Endothelial cell of hepatic sinusoid (primary cell): ENCODE data around the gene ELFN1.

Experiments
- in situ Hi-C: cut with HindIII; loops from 2 replicates; pipeline ENCODE4 v1.10.0; 2017; ENCODE audit warnings: low sequenced_read_pairs

Gene ELFN1

DNA sequence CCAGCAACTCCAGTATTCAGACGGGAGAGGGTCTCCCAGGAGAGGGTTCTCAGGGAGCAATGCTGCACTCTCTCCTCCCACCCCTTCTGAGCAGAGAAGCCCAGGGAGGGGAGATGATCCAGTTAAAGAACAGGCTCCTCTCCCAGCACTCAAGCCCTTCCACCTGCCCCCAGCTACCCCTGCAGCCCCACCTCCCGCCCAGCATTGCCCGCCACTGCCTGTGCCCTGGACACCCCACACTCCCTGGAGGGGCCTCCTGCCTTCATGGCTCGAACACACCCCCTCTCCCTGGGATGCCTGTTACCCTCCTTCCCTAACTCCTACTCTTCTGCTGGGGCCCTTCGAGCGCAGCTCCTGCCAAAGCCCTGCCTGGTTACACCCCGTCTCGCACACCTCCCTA, 66.8 kb downstream of the ELFN1 start:
- in situ Hi-C loops: loop anchor here (10.0 kb wide), 1 partner anchor 238 kb away; no protein-coding TSS in a partner anchor

GRCh38 chr7:1737523-1737922, 67.4 kb downstream of the ELFN1 start:
- in situ Hi-C loops: loop anchor here (10.0 kb wide), 1 partner anchor 237 kb away; no protein-coding TSS in a partner anchor

- in situ Hi-C loops: loop anchor here (10.0 kb wide), 1 partner anchor 237 kb away; no protein-coding TSS in a partner anchor
Observed at GRCh38 chr7:1737956-1738355, 67.9 kb downstream of the ELFN1 start.

GRCh38 chr7:1738511-1738910, 68.4 kb downstream of the ELFN1 start:
- in situ Hi-C loops: loop anchor here (10.0 kb wide), 1 partner anchor 236 kb away; no protein-coding TSS in a partner anchor

- in situ Hi-C loops: loop anchor here (10.0 kb wide), 1 partner anchor 236 kb away; no protein-coding TSS in a partner anchor
Observed at GRCh38 chr7:1738956-1739355, 68.9 kb downstream of the ELFN1 start.

GRCh38 chr7:1739593-1739992, 69.5 kb downstream of the ELFN1 start:
- in situ Hi-C loops: loop anchor here (10.0 kb wide), 1 partner anchor 235 kb away; no protein-coding TSS in a partner anchor

GRCh38 chr7:1740214-1740613, 70.1 kb downstream of the ELFN1 start:
- in situ Hi-C loops: no loop called here

DNA sequence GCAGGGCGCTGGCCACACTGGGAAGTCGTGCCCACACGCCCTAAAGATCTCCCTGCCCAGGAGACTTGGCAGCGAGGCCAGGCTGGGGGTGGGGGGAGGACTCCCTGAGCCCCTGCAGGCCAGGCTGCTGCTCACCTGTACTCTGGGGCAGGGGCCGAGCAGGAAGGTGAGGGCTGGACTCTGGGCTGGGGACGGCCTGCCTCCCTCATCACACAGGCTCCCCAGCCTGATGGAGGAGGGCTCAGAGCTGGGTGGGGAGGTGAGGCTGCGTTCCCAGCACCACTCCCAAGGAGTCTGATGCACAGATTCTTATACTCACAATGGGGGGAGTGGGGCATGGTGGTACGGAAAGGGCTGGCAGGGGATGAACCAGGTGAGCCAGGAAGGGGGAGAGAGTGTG, 71.2 kb downstream of the ELFN1 start:
- in situ Hi-C loops: no loop called here

- in situ Hi-C loops: no loop called here
Observed at GRCh38 chr7:1741751-1742554, 71.9 kb downstream of the ELFN1 start.

DNA sequence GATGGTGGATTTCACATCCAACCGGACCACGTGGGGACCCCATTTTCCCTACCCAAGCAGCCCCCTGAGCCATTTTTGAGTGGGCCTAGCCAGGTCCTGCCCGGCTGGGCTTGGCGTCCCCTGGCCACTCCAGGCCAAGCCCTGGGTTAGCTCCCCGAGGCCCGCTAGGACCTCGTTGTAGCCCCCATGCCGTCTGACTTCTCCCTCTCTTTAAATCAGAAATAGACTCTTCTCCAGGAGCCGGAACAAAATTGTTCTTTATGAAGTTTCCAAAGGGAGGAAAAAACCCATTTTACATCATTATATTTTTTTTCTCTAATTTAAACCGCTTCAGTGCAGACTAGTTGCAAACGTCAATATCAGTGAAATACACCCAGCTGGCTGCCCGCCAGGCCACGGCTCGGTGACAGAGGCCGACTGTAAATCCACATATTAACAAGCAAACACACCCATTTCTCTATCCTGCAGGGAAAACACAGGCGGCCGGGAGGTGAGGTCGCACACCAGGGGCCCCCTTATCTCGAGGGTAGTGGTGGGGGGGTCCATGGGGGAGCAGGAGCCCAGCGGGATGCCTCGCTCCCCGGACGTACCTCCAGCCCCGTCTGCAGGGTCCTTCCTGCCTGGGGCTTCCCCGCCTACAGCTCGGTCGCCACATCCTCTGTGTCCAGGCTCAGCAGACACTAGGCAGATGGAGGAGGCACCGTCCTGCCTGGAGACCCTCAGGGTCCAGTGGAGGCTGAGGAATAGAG, 72.7 kb downstream of the ELFN1 start:
- in situ Hi-C loops: no loop called here

DNA sequence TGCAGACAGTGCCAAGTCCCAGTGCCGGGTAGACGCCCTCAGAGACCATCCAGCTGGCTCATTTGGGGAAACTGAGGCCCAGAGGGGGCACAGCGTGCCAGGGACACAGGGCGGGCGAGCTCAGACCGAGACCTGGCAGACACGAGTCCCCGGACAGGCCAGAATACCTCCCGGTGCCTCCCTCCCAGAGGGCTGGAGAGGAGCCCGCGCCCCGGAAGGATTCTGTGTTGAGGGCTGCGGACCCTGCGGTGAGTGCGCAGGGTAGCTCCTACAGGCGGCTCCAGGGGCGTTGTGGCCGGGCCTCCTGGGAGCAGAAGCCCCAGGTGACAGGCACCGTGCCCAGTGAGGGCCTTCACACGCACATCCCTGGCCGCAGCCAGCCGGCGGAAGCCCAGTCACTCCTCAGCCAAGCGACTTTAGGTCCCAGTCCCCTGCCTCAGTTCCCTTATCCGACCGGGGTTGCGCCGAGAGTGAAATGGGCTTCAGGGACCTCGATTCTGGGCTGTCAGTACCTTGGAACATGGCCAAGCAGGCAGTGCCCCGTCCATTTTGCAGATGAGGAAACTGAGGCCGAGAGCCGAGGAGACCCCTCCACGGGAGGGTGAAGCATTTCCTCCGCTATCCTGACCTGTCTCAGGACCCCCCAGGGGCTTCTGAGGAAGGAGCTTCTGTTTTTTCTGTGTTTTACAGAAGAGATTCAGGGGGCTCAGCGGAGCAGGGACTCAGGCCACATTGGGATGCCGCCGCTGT, 73.6 kb downstream of the ELFN1 start:
- in situ Hi-C loops: no loop called here

DNA sequence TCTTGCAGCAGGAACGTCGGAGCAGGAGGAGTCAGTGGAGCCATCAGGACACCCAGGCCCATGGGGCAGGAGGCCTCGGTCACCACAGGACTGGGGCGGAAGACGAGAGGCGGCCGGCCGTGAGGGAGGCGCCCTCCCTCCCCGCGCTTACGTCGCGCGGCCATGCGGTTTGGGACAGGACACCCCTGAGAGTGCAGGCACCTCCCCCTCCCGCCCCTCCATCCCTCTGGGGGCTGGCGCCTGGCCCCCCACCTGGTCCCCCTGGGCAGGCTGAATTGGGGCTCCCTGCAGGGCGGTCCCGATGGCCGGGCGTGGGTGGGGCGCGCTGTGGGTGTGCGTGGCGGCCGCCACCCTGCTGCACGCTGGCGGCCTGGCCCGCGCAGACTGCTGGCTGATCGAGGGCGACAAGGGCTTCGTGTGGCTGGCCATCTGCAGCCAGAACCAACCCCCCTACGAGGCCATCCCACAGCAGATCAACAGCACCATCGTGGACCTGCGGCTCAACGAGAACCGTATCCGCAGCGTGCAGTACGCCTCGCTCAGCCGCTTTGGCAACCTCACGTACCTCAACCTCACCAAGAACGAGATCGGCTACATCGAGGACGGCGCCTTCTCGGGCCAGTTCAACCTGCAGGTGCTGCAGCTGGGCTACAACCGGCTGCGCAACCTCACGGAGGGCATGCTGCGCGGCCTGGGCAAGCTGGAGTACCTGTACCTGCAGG, 74.4 kb downstream of the ELFN1 start:
- in situ Hi-C loops: no loop called here

DNA sequence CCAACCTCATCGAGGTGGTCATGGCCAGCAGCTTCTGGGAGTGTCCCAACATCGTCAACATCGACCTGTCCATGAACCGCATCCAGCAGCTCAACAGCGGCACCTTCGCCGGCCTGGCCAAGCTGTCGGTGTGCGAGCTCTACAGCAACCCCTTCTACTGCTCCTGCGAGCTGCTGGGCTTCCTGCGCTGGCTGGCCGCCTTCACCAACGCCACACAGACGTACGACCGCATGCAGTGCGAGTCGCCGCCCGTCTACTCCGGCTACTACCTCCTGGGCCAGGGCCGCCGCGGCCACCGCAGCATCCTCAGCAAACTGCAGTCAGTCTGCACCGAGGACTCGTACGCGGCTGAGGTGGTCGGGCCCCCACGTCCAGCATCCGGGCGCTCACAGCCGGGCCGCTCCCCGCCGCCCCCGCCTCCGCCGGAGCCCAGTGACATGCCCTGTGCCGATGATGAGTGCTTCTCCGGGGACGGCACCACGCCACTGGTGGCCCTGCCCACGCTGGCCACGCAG, 75.0 kb downstream of the ELFN1 start:
- in situ Hi-C loops: no loop called here

- in situ Hi-C loops: no loop called here
Observed at GRCh38 chr7:1745576-1746490, 75.8 kb downstream of the ELFN1 start.

DNA sequence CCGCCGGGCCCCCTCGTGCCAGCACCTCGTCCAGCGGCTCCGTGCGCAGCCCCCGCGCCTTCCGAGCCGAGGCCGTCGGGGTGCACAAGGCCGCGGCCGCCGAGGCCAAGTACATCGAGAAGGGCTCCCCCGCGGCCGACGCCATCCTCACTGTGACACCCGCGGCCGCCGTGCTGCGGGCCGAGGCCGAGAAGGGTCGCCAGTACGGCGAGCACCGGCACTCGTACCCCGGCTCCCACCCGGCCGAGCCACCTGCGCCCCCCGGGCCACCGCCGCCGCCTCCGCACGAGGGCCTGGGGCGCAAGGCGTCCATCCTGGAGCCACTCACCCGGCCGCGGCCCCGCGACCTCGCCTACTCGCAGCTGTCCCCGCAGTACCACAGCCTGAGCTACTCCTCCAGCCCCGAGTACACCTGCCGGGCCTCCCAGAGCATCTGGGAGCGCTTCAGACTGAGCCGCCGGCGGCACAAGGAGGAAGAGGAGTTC, 76.5 kb downstream of the ELFN1 start:
- in situ Hi-C loops: no loop called here

- in situ Hi-C loops: no loop called here
Observed at GRCh38 chr7:1747004-1747801, 77.1 kb downstream of the ELFN1 start.

DNA sequence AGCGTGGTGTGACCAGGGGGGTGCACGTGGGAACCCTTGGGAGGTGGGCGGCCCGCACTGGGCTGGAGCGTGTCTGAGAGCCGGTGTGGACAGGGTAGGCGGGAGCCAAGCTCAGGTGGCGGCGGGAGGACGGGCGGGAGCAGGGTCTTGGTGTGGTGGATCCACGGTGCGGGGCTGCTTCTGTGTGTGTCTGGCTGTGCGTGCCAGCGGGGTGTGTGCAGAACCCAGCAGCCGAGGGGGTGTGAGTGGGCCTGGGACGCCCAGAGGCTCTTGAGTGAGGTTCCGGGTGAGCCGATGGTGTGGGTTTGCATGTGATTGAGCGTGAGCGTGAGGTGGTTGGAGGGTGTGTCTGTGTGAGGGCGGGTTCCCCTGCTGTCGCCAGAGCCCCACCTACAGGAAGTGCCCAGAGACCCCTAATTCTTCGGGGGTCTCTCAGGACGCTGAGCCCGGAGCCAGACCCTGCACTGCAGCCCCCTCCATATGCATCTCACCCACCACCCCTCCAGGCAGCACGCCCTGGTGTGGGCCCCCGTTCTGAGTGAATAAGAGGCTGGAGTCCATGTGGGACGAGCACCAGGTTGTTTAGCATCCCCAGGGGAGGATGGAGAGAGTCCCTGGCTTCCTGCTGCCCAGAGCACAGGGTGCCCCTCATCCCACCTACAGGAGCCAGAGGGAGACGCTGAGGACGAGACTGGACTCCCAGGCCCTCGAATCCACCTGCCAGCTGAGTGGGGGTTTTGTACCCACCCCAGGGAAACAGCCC, 78.2 kb downstream of the ELFN1 start:
- in situ Hi-C loops: no loop called here

- in situ Hi-C loops: no loop called here
Observed at GRCh38 chr7:1748839-1749173, 78.7 kb downstream of the ELFN1 start.
